WTC11 (cell line): ENCODE measurements around the gene DNAJB12. TPM values are rescaled to one million over a fixed set of nuclear protein-coding genes. Genes with fewer than 3 reads are reported as not detected.

Experiments used
- ATAC-seq: fragments of 200-7000 bp; cut with Tn5 transposase; 2 replicates; pipeline ENCODE4 v1.10.0; 2021; ENCODE audit warnings: mild to moderate bottlenecking, moderate library complexity
- CTCF ChIA-PET: fragments of 300-600 bp; sonication (Branson Sonifier 250); formaldehyde crosslinking; loops from one replicate; lab custom pipeline; 2021; ENCODE audit warnings: antibody characterized with exemption; lab: Charles Lee
- POLR2A ChIA-PET: fragments of 350-600 bp; sonication (Branson Sonifier 250); formaldehyde crosslinking; loops from one replicate; lab custom pipeline; 2021; ENCODE audit warnings: antibody characterized with exemption; lab: Charles Lee
- DNase-seq: peaks from one replicate; pipeline ENCODE4 v3.0.0; 2021; ENCODE audit warnings: low spot score
- H3K27ac Mint-ChIP-seq: 2 replicates; pipeline ENCODE4 v1.8.0; 2021; ENCODE audit warnings: mixed read lengths
- H3K27me3 Mint-ChIP-seq: 2 replicates; pipeline ENCODE4 v1.8.0; 2021; ENCODE audit warnings: low read depth, mild to moderate bottlenecking, moderate library complexity, mixed read lengths
- H3K36me3 Mint-ChIP-seq: 2 replicates; pipeline ENCODE4 v1.8.0; 2021; ENCODE audit warnings: mixed read lengths
- H3K4me1 Mint-ChIP-seq: 2 replicates; pipeline ENCODE4 v1.8.0; 2022; ENCODE audit warnings: mixed read lengths
- H3K4me3 Mint-ChIP-seq: 2 replicates; pipeline ENCODE4 v1.8.0; 2021; ENCODE audit warnings: mild to moderate bottlenecking, moderate library complexity, mixed read lengths
- H3K9me3 Mint-ChIP-seq: 2 replicates; pipeline ENCODE4 v1.8.0; 2021; ENCODE audit warnings: mixed read lengths
- ARID4B ChIP-seq: sonication (generic); formaldehyde crosslinking; IDR thresholded peaks from 2 replicates; pipeline ENCODE4 v1.8.0; 2023; ENCODE audit warnings: missing genetic modification reagents, mild to moderate bottlenecking, borderline replicate concordance
- ESRRA ChIP-seq: sonication (generic); formaldehyde crosslinking; IDR thresholded peaks from 2 replicates; pipeline ENCODE4 v1.8.1; 2022; ENCODE audit warnings: mild to moderate bottlenecking, missing genetic modification reagents, borderline replicate concordance
- GABPB1 ChIP-seq: sonication (generic); formaldehyde crosslinking; IDR thresholded peaks from 2 replicates; pipeline ENCODE4 v1.8.1; 2023; ENCODE audit warnings: mild to moderate bottlenecking, missing genetic modification reagents
- MAX ChIP-seq: sonication (generic); formaldehyde crosslinking; IDR thresholded peaks from 2 replicates; pipeline ENCODE4 v1.8.0; 2022; ENCODE audit warnings: mild to moderate bottlenecking, missing genetic modification reagents
- MXD4 ChIP-seq: fragments of 250-450 bp; sonication (Bioruptor Pico); IDR thresholded peaks from 2 replicates; pipeline ENCODE4 v1.8.0; 2021; ENCODE audit warnings: mild to moderate bottlenecking, moderate library complexity, borderline replicate concordance
- NFE2L1 ChIP-seq: sonication (generic); formaldehyde crosslinking; IDR thresholded peaks from 2 replicates; pipeline ENCODE4 v1.8.1; 2023; ENCODE audit warnings: missing genetic modification reagents
- TEAD1 ChIP-seq: sonication (generic); formaldehyde crosslinking; IDR thresholded peaks from 2 replicates; pipeline ENCODE4 v1.8.0; 2022; ENCODE audit warnings: mild to moderate bottlenecking, missing genetic modification reagents
- USF1 ChIP-seq: sonication (generic); formaldehyde crosslinking; IDR thresholded peaks from 2 replicates; pipeline ENCODE4 v1.8.0; 2022; ENCODE audit warnings: mild to moderate bottlenecking, missing genetic modification reagents
- USF2 ChIP-seq: sonication (generic); formaldehyde crosslinking; IDR thresholded peaks from 2 replicates; pipeline ENCODE4 v1.8.1; 2023; ENCODE audit warnings: mild to moderate bottlenecking, missing genetic modification reagents, moderate library complexity
- ZBTB21 ChIP-seq: sonication (generic); formaldehyde crosslinking; IDR thresholded peaks from 2 replicates; pipeline ENCODE4 v1.8.1; 2023; ENCODE audit warnings: mild to moderate bottlenecking, missing genetic modification reagents, borderline replicate concordance
- ZNF281 ChIP-seq: sonication (generic); formaldehyde crosslinking; IDR thresholded peaks from 2 replicates; pipeline ENCODE4 v1.8.0; 2023; ENCODE audit warnings: mild to moderate bottlenecking, missing genetic modification reagents
- total RNA-seq: library from RNA; stranded (reverse); gene quantifications from 3 replicates; pipeline ENCODE4 v1.2.3, GENCODE V29; 2021

DNAJB12 gene
- total RNA-seq, 1 experiment from 2014 or later = 21.6 TPM

GRCh38 chr10:72321248-72322029 is 33.3 kb downstream of the DNAJB12 start:
- Mint-ChIP-seq H3K9me3 (peaks cover under 1% of the 10 kb centered on the region; the same call in 1 of the 2 replicates), H3K4me3 (no peak overlapping the region), H3K36me3 (no peaks in the 10 kb centered on the region)
- CTCF ChIA-PET = interaction anchor here (0.6 to 4.1 kb wide), 11 partner anchors 9 to 273 kb away, joined by 3 to 21 read pairs (median 5); partner anchors contain the start of gene DDIT4
- DNase-seq = no peak
- no peak for ATAC-seq
- TF ChIP-seq TEAD1 (CRISPR knock-in tag) (no peak), ESRRA (CRISPR knock-in tag) (peak; percentile 31; the same call in 1 of the 2 replicates)
- TF ChIP-seq, all 79 proteins: peak for 1
- H3K4me1 Mint-ChIP-seq = peaks cover 47% of the 10 kb centered on the region
- H3K27ac Mint-ChIP-seq = peak overlapping the region; percentile 96; the same call in 1 of the 2 replicates
- POLR2A ChIA-PET = interaction anchor here (0.5 to 6.0 kb wide), 18 partner anchors 10 to 924 kb away, joined by 3 to 161 read pairs (median 5); partner anchors contain the start of genes ANAPC16, ASCC1 and DDIT4
- no peaks in the 10 kb centered on the region for H3K27me3 Mint-ChIP-seq

GRCh38 chr10:72320676-72321247 is 34.0 kb downstream of the DNAJB12 start:
- Mint-ChIP-seq H3K4me3 (peak overlapping the region; percentile 27; the same call in 1 of the 2 replicates), H3K4me1 (peaks cover 51% of the 10 kb centered on the region)
- peak; percentile 48 for ATAC-seq

More at GRCh38 chr10:72320676-72321247, 34.0 kb downstream of the DNAJB12 start:
- peak; percentile 89 for DNase-seq
- 0 out of 2 replicates have a peak, but pooled peaks have one; percentile 23 for TF ChIP-seq NFE2L1 (CRISPR knock-in tag)
- no peak for TF ChIP-seq ZBTB21
- TF ChIP-seq ZNF281 (CRISPR knock-in tag) = peak; percentile 76; the same call in 1 of the 2 replicates
- no peak for TF ChIP-seq USF2
- no peak for TF ChIP-seq ARID4B (CRISPR knock-in tag)
- peak; percentile 72 for TF ChIP-seq MAX
- TF ChIP-seq USF1 (CRISPR knock-in tag) = peak; percentile 13; the same call in 1 of the 2 replicates
- no peak for TF ChIP-seq MXD4 (CRISPR knock-in tag)
- TF ChIP-seq GABPB1 = peak; percentile 100
- peak overlapping the region; percentile 96 for H3K27ac Mint-ChIP-seq
- H3K27me3 Mint-ChIP-seq = no peaks in the 10 kb centered on the region
- ChIA-PET POLR2A (interaction anchor here (0.5 to 6.0 kb wide), 17 partner anchors 9 to 925 kb away, joined by 3 to 161 read pairs (median 6); partner anchors contain the start of genes ANAPC16, ASCC1 and DDIT4), CTCF (interaction anchor here (0.6 to 4.1 kb wide), 12 partner anchors 9 to 272 kb away, joined by 3 to 21 read pairs (median 6); partner anchors contain the start of gene DDIT4)
- H3K36me3 Mint-ChIP-seq = no peaks in the 10 kb centered on the region
- no peaks in the 10 kb centered on the region for H3K9me3 Mint-ChIP-seq
